ENCODE results near the gene SCMH1. TPM values are rescaled to one million over a fixed set of nuclear protein-coding genes. Genes with fewer than 3 reads are reported as not detected.

Gene SCMH1
- total and polyA plus RNA-seq, 2 of the 4 experiments (the other 2 are of a cell fraction) = 9.0 to 19.4 TPM

DNA sequence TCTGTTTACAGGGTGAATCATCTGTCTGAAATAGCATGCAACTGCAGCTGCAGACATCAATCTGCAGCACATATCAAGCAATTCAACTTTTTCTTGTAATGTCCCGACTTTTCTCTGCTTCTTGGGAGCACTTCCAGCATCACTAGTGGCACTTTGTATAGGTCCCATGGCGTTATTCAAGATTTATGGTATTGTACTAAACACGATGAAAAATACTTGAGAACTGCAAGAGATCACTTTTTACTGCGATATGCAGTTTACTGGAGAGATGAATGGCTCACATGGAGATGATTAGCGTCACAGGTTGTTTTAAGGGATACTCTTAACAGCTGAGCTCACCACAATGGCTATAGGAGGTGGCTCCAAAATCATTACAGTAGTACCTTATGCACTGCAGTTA lies 7.2 kb upstream of the SCMH1 start:
- no peak overlapping the region for H3K18ac ChIP-seq (ENCODE audit: low read depth, low read length)
- H3K56ac ChIP-seq (ENCODE audit: extremely low read depth, insufficient read depth, low read length) = no peak overlapping the region
- WGBS, 2 experiments (ENCODE audit: extremely low coverage in 2 of 2, insufficient read length in 1 of 2) = 60% methylated on average over 2 of the region's 5 CpGs; no CpG with 5 or more reads in 1 of the 2 experiments
- ATAC-seq (ENCODE audit: low read depth) (no peak), DNase-seq (no peak)
- TF ChIP-seq SMC3 (IDR thresholded peaks at IDR 0.05; ENCODE audit: low read depth, low read length) (no peak), NFE2L2 (IDR thresholded peaks at IDR 0.05; ENCODE audit: low read depth, low read length) (no peak)
- TF ChIP-seq, protein P1, sequence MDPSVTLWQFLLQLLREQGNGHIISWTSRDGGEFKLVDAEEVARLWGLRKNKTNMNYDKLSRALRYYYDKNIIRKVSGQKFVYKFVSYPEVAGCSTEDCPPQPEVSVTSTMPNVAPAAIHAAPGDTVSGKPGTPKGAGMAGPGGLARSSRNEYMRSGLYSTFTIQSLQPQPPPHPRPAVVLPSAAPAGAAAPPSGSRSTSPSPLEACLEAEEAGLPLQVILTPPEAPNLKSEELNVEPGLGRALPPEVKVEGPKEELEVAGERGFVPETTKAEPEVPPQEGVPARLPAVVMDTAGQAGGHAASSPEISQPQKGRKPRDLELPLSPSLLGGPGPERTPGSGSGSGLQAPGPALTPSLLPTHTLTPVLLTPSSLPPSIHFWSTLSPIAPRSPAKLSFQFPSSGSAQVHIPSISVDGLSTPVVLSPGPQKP (IDR thresholded peaks at IDR 0.05; ENCODE audit: borderline replicate concordance, low read depth, low read length) = no peak
- no peak overlapping the region for H3K4me2 ChIP-seq (ENCODE audit: low read depth, low read length)
- H2AK9ac ChIP-seq (replicated peaks; ENCODE audit: low read depth, low read length, poor library complexity) = no peak overlapping the region
- no peak overlapping the region for H4K8ac ChIP-seq (ENCODE audit: low read depth in 2 of 2, low read length in 2 of 2)
- H3K23ac ChIP-seq (ENCODE audit: low read depth, low read length) = no peak overlapping the region
- in situ Hi-C loops (cut with MboI; ENCODE audit: low sequenced_read_pairs) = no loop called here
- H4K20me1 ChIP-seq (ENCODE audit: insufficient read depth, low read length) = no peaks in the 10 kb centered on the region
- no peak overlapping the region for H4K91ac ChIP-seq (ENCODE audit: insufficient read depth, low read depth, low read length)
- no peak overlapping the region for H3K4ac ChIP-seq (ENCODE audit: low read depth, low read length)
- no peak overlapping the region for H3K27ac ChIP-seq (ENCODE audit: insufficient read depth, low read length)
- H3K9ac ChIP-seq (ENCODE audit: low read depth, low read length) = no peak overlapping the region
- no peaks in the 10 kb centered on the region for H3K36me3 ChIP-seq (ENCODE audit: control insufficient read depth, insufficient read depth, low read length)
- no peaks in the 10 kb centered on the region for H3K4me1 ChIP-seq (ENCODE audit: control insufficient read depth, insufficient read depth, low read length)
- BruUV-seq (replicated peaks) = no TSS peak
- H3K4me3 ChIP-seq (ENCODE audit: insufficient read depth, low read depth, low read length) = no peak overlapping the region
- dilution Hi-C loops (cut with HindIII; ENCODE audit: low sequenced_read_pairs, unreplicated experiment) = no loop called here
- no peak overlapping the region for H2BK5ac ChIP-seq (ENCODE audit: low read depth, low read length, poor library complexity, severe bottlenecking)
- H2BK15ac ChIP-seq (ENCODE audit: low read depth, low read length) = no peak overlapping the region
- ChIA-PET POLR2A (ENCODE audit: unreplicated experiment) (no interaction called here), CTCF (interaction anchor here (0.5 to 0.7 kb wide), 2 partner anchors 9 to 39 kb away, joined by 3 read pairs; no protein-coding TSS in a partner anchor)
- no peak overlapping the region for H2AFZ ChIP-seq (replicated peaks; ENCODE audit: low read length, poor library complexity)
- H4K5ac ChIP-seq (ENCODE audit: low read depth, low read length) = no peak overlapping the region
- no peaks in the 10 kb centered on the region for H3K27me3 ChIP-seq (ENCODE audit: control insufficient read depth, insufficient read depth, low read length)
- H3K79me1 ChIP-seq (ENCODE audit: low read depth in 1 of 2, low read length in 2 of 2) = no peaks in the 10 kb centered on the region
- no peaks in the 10 kb centered on the region for H3K9me1 ChIP-seq (ENCODE audit: insufficient read depth, low read length)
- H2BK120ac ChIP-seq (ENCODE audit: low read depth, low read length) = no peak overlapping the region
- peaks cover 2% of the 10 kb centered on the region; the same call in 1 of the 2 replicates for H3K9me3 ChIP-seq (ENCODE audit: control insufficient read depth, insufficient read depth, low read length)
- intact Hi-C loops (cut with micrococcal nuclease) = no loop called here
- H3K14ac ChIP-seq (replicated peaks; ENCODE audit: low read depth, low read length) = no peak overlapping the region
- no peak overlapping the region for H2BK20ac ChIP-seq (ENCODE audit: low read depth, low read length)
- H2AK5ac ChIP-seq (ENCODE audit: low read depth, low read length) = no peak overlapping the region

All from IMR-90 (cell line).